OCI-LY7 (cell line): ENCODE measurements around the gene EVC. TPM values are rescaled to one million over a fixed set of nuclear protein-coding genes. Genes with fewer than 3 reads are reported as not detected.

Experiments
- BruUV-seq: library from RNA; stranded (reverse); fragments of 400-500 nt; replicated peaks from 2 replicates; lab custom pipeline; 2021; lab: Mats Ljungman, UMichigan
- CTCF ChIA-PET: fragments of 300-600 bp; sonication (Branson Sonifier 250); formaldehyde crosslinking; loops from one replicate; lab custom pipeline; 2022; ENCODE audit warnings: antibody characterized with exemption; ENCODE audit not compliant: unreplicated experiment; lab: Charles Lee
- POLR2A ChIA-PET: fragments of 300-600 bp; sonication (Branson Sonifier 250); formaldehyde crosslinking; loops from one replicate; lab custom pipeline; 2022; ENCODE audit warnings: antibody characterized with exemption; lab: Charles Lee
- DNase-seq: peaks from one replicate; pipeline ENCODE4 v3.0.0-alpha.2; 2015; ENCODE audit warnings: low spot score
- H2AFZ ChIP-seq: fragments of 200-600 bp; sonication (generic), shearing (Covaris generic); 2 replicates; pipeline ENCODE4 v1.6.1; 2014; ENCODE audit warnings: mild to moderate bottlenecking, antibody characterized with exemption, low read length, moderate library complexity
- H3K27ac ChIP-seq: fragments of 200-600 bp; sonication (generic); 2 replicates; pipeline ENCODE4 v1.5.1; 2014; ENCODE audit warnings: mixed run types, low read depth, mild to moderate bottlenecking, moderate library complexity, low read length, inconsistent platforms; ENCODE audit not compliant: poor library complexity, severe bottlenecking
- H3K36me3 ChIP-seq: fragments of 200-600 bp; sonication (generic); 2 replicates; pipeline ENCODE4 v1.6.1; 2014; ENCODE audit warnings: mild to moderate bottlenecking, antibody characterized with exemption, low read length, moderate library complexity, mixed read lengths; ENCODE audit not compliant: insufficient read depth
- H3K4me1 ChIP-seq: fragments of 200-600 bp; sonication (generic); 2 replicates; pipeline ENCODE4 v1.5.1; 2014; ENCODE audit warnings: mild to moderate bottlenecking, low read length; ENCODE audit not compliant: insufficient read depth, poor library complexity, severe bottlenecking
- H3K4me2 ChIP-seq: fragments of 200-600 bp; sonication (generic); 2 replicates; pipeline ENCODE4 v1.6.1; 2014; ENCODE audit warnings: mild to moderate bottlenecking, low read length
- H3K4me3 ChIP-seq: fragments of 200-600 bp; sonication (generic); 2 replicates; pipeline ENCODE4 v1.5.1; 2014; ENCODE audit warnings: mild to moderate bottlenecking, low read depth, low read length; ENCODE audit not compliant: poor library complexity, severe bottlenecking
- H3K79me2 ChIP-seq: fragments of 200-600 bp; sonication (generic); 2 replicates; pipeline ENCODE4 v1.6.1; 2016; ENCODE audit warnings: low read depth, mild to moderate bottlenecking, low read length, moderate library complexity, mixed read lengths; ENCODE audit not compliant: insufficient read depth
- H3K9me2 ChIP-seq: fragments of 200-600 bp; sonication (generic); 2 replicates; pipeline ENCODE4 v1.6.1; 2016; ENCODE audit warnings: mild to moderate bottlenecking, low read length, mixed read lengths; ENCODE audit not compliant: insufficient read depth
- H3K9me3 ChIP-seq: fragments of 200-600 bp; sonication (generic); 2 replicates; pipeline ENCODE4 v1.6.1; 2014; ENCODE audit warnings: mild to moderate bottlenecking, mixed run types, low read length, mixed read lengths
- H4K20me1 ChIP-seq: fragments of 200-600 bp; sonication (generic); 2 replicates; pipeline ENCODE4 v1.6.1; 2014; ENCODE audit warnings: mild to moderate bottlenecking, antibody characterized with exemption, low read length, moderate library complexity, mixed read lengths; ENCODE audit not compliant: insufficient read depth
- EZH2phosphoT487 ChIP-seq: fragments of 200-600 bp; sonication (generic); IDR thresholded peaks from 2 replicates; pipeline ENCODE4 v1.6.1; 2018; ENCODE audit warnings: low read depth, borderline replicate concordance, mild to moderate bottlenecking, mixed run types, antibody characterized with exemption, low read length, moderate library complexity, mixed read lengths
- intact Hi-C: fragments of 100-400 bp; cut with micrococcal nuclease; formaldehyde crosslinking; loops from one replicate; pipeline ENCODE4 v1.10.0; 2022; ENCODE audit not compliant: unreplicated experiment
- total RNA-seq, 2 experiments: library from RNA; depleted of rRNA in 1 of 2; stranded (reverse); fragments of >200 nt in 1 of 2; shearing (Covaris generic) in 1 of 2; gene quantifications; 2 replicates each; pipeline ENCODE4 v1.2.3, GENCODE V29; 2014 to 2022
- TF ChIP-seq, protein P1 (sequence below): fragments of 200-600 bp; sonication (generic); conservative IDR thresholded peaks from 2 replicates; pipeline ENCODE4 v1.5.1; 2014; ENCODE audit warnings: mild to moderate bottlenecking, antibody characterized with exemption, low read length, moderate library complexity, mixed read lengths

Gene EVC
- total RNA-seq, 2 experiments from 2014 or later = not detected

DNA sequence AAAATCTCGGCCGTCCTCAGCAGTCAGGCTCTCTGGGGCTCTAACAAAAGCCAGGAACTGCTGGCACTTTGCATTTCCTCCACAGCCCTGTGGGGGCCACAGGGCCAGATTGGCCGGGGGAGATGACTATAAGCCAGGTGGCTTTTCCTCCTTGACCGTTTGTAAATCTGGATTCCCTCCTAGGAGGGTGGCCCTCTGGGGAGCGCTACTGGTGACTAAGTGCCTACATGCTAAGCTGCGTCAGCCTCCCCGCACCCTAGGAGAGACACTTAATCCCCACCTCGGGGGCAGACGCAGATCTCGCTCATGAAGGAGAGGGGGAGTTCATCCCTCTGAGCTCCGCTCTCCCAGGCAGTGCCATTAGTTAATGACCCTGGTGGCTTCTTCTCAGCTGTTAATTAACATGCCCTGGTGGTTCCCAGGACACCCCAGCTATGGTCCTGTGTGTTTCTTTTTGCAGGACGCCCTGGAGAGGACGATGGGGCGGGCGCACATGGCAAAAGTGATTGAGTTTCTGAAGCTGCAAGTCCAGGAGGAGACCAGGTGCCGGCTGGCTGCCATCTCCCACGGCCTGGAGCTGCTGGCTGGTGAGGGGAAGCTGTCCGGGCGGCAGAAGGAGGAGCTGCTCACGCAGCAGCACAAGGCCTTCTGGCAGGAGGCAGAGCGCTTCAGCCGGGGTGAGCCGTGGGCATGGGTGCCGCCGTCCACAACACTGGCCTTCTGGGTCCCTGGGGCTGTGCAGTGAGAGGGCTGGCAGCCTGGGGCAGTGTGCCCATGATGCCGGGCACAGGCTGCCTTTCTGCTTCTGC, 41.6 kb downstream of the EVC start:
- CTCF ChIA-PET = no interaction called here
- H3K4me3 ChIP-seq = no peak overlapping the region
- no peaks in the 10 kb centered on the region for H4K20me1 ChIP-seq
- intact Hi-C loops = no loop called here
- no peaks in the 10 kb centered on the region for H3K79me2 ChIP-seq
- TF ChIP-seq, protein P1, sequence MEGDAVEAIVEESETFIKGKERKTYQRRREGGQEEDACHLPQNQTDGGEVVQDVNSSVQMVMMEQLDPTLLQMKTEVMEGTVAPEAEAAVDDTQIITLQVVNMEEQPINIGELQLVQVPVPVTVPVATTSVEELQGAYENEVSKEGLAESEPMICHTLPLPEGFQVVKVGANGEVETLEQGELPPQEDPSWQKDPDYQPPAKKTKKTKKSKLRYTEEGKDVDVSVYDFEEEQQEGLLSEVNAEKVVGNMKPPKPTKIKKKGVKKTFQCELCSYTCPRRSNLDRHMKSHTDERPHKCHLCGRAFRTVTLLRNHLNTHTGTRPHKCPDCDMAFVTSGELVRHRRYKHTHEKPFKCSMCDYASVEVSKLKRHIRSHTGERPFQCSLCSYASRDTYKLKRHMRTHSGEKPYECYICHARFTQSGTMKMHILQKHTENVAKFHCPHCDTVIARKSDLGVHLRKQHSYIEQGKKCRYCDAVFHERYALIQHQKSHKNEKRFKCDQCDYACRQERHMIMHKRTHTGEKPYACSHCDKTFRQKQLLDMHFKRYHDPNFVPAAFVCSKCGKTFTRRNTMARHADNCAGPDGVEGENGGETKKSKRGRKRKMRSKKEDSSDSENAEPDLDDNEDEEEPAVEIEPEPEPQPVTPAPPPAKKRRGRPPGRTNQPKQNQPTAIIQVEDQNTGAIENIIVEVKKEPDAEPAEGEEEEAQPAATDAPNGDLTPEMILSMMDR = no peak
- TF ChIP-seq EZH2phosphoT487 = no peak
- no peak overlapping the region for H2AFZ ChIP-seq
- no peaks in the 10 kb centered on the region for H3K4me1 ChIP-seq
- no peaks in the 10 kb centered on the region for H3K9me3 ChIP-seq
- POLR2A ChIA-PET = no interaction called here
- DNase-seq = no peak
- H3K9me2 ChIP-seq = no peaks in the 10 kb centered on the region
- no peak overlapping the region for H3K27ac ChIP-seq
- no peaks in the 10 kb centered on the region for H3K36me3 ChIP-seq
- H3K4me2 ChIP-seq = no peak overlapping the region
- BruUV-seq = no TSS peak

DNA sequence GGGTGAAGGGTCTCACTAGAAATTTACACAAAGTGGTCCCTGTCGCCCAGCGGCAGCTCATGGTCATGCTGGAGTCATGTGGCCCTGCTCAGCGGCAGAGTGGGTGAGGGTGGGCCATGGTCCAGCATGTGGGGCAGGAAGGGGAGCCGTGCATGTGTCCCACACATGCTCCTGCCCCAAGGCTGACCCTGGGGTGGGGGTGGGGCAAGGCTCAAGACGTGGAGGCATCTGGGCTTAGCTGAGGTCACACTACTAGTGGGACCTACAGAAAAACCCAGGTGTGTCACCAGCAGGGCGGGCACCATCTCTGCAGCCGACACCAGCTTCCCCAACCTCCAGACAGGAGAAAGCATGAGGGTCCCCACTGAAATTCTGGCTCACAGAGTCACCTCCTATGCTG, 42.4 kb downstream of the EVC start:
- H3K9me3 ChIP-seq = no peaks in the 10 kb centered on the region
- CTCF ChIA-PET = no interaction called here
- no TSS peak for BruUV-seq
- TF ChIP-seq EZH2phosphoT487 = no peak
- TF ChIP-seq, protein P1 = no peak
- POLR2A ChIA-PET = no interaction called here
- DNase-seq = no peak
- no peaks in the 10 kb centered on the region for H3K4me1 ChIP-seq
- no peak overlapping the region for H3K4me2 ChIP-seq
- H3K36me3 ChIP-seq = no peaks in the 10 kb centered on the region
- no peaks in the 10 kb centered on the region for H4K20me1 ChIP-seq
- intact Hi-C loops = no loop called here
- H3K79me2 ChIP-seq = no peaks in the 10 kb centered on the region
- H3K4me3 ChIP-seq = no peak overlapping the region
- no peak overlapping the region for H2AFZ ChIP-seq
- no peak overlapping the region for H3K27ac ChIP-seq
- H3K9me2 ChIP-seq = no peaks in the 10 kb centered on the region
